ENCODE measurements around the gene ARHGDIA. TPM values are rescaled to one million over a fixed set of nuclear protein-coding genes. Genes with fewer than 3 reads are reported as not detected.

ARHGDIA gene
- total RNA-seq, 1 donor from 2014 or later, result 443 TPM

DNA sequence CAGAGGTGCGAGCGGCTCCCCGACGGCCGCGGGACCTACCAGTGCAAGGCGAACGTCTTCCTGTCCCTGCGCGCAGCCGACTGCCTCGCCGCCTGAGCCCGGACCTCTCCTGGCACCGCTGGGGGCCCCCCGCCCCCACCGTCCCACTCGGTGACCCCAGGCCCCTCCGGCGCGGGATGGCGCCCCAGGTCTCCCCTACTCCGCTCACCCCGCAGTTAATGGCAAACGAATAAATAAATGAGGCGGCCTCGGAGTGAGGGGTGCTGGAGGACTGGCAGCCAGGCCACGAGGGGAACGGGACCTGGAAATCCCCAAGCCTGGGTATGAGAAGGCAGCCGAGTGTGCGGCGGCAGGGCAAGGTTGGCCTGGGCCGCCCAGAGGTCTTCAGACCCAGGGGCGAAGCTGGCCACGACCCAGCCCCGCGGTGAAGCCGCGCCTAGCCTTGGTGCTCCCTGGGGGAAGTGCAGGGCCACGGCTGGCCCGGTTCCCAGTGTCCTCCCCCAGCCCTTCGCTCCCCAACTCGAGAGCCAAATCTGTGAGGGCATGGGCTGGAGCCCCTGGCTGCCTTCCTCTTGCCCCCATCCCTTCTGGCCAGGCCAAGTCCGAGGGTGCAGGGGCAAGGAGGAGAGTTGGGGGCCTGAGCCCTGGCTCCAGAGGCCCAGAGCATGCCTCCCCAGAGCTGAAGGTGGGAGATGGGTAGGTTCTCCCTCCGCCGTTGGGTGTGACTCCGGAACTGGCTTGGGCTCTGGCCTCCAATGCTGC lies 31.7 kb upstream of the ARHGDIA start:
- TF ChIP-seq, protein P1, sequence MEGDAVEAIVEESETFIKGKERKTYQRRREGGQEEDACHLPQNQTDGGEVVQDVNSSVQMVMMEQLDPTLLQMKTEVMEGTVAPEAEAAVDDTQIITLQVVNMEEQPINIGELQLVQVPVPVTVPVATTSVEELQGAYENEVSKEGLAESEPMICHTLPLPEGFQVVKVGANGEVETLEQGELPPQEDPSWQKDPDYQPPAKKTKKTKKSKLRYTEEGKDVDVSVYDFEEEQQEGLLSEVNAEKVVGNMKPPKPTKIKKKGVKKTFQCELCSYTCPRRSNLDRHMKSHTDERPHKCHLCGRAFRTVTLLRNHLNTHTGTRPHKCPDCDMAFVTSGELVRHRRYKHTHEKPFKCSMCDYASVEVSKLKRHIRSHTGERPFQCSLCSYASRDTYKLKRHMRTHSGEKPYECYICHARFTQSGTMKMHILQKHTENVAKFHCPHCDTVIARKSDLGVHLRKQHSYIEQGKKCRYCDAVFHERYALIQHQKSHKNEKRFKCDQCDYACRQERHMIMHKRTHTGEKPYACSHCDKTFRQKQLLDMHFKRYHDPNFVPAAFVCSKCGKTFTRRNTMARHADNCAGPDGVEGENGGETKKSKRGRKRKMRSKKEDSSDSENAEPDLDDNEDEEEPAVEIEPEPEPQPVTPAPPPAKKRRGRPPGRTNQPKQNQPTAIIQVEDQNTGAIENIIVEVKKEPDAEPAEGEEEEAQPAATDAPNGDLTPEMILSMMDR (IDR thresholded peaks at IDR 0.05; ENCODE audit: unreplicated experiment), result no peak
- no peak for DNase-seq (ENCODE audit: low spot score)
- Mint-ChIP-seq H3K27me3 (ENCODE audit: unreplicated experiment) (peaks cover 14% of the 10 kb centered on the region), H3K9me3 (ENCODE audit: unreplicated experiment) (no peaks in the 10 kb centered on the region), H3K4me1 (ENCODE audit: unreplicated experiment) (no peaks in the 10 kb centered on the region), H3K36me3 (ENCODE audit: low read depth, unreplicated experiment) (peaks cover 15% of the 10 kb centered on the region), H3K4me3 (ENCODE audit: unreplicated experiment) (no peak overlapping the region), H3K27ac (ENCODE audit: unreplicated experiment) (no peak overlapping the region)

DNA sequence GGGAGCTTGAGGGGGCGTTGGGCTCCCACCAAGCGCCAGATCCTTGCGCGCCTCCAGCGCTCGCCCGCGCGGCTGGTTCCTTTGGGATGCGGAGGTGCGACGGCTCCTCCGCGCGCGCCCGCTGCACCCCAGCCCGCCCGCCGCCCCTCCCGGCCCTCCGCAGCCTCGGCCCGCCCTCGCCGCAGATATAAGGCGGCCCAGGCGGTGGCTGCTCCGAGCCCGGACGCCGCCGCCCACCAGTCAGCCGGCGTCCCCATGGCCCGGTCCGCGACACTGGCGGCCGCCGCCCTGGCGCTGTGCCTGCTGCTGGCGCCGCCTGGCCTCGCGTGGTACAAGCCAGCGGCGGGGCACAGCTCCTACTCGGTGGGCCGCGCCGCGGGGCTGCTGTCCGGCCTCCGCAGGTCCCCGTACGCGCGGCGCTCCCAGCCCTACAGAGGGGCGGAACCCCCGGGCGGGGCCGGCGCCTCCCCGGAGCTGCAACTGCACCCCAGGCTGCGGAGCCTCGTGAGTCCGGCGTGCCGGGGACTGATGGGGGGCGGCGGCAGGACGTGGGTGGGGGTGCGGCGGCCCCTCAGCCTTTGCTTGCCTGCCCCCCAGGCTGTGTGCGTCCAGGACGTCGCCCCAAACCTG lies 31.0 kb upstream of the ARHGDIA start, which contains the start of gene NPB:
Gene NPB, plus strand, starts transcription at position 216 of the 630 bp plus-strand sequence. Its CDS starts 40 bp downstream, at position 256.
- H3K4me3 Mint-ChIP-seq (ENCODE audit: unreplicated experiment), result no peak within 1 kb of the TSS
- H3K9me3 Mint-ChIP-seq (ENCODE audit: unreplicated experiment), result no peaks in the 10 kb centered on the region
- H3K27me3 Mint-ChIP-seq (ENCODE audit: unreplicated experiment), result peaks cover 14% of the 10 kb centered on the region
- DNase-seq (ENCODE audit: low spot score), result no peak
- no peaks in the 10 kb centered on the region for H3K4me1 Mint-ChIP-seq (ENCODE audit: unreplicated experiment)
- H3K27ac Mint-ChIP-seq (ENCODE audit: unreplicated experiment), result no peak within 1 kb of the TSS
- H3K36me3 Mint-ChIP-seq (ENCODE audit: low read depth, unreplicated experiment), result peaks cover 16% of the 10 kb centered on the region
- TF ChIP-seq, protein P1 (IDR thresholded peaks at IDR 0.05; ENCODE audit: unreplicated experiment), result no peak

DNA sequence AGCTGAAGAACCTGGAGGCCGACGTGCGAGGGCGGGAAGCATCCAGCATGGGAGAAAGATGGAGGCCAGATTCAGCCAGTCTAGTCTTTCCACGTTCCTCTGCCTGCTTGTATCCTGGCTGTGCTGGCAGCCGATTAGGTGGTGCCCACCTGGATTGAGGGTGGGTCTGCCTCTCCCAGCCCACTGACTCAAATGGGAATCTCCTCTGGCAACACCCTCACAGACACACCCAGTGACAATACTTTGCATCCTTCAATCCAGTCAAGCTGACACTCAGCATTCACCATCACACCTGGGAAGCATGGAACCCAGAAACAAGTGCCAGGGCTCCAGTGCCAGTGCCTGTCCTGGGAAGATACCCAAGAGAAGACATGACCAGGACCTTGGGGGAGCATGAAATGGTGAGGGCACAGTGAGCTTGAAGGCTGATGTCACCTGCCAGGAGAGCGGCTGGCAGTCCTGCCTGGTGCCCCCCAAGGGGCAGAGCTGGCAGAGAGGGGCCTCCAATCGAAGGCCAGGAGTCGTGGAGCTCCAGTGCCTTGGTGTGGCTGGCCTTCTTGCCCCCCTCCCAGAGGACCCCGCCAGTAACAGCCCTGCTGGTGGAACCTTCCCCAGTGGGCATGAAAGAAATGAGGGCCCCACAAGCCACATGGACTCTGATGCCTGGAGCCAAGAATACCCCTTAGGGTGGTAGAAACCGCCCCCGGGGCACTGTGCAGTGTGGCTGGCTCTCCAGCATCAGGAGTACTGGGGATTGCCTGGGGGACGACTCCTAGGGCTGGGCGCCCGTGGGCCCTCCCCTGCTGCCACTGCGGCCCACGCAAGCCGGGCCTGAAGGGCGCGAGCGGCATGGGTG lies 30.3 kb upstream of the ARHGDIA start:
- no peaks in the 10 kb centered on the region for H3K9me3 Mint-ChIP-seq (ENCODE audit: unreplicated experiment)
- H3K27me3 Mint-ChIP-seq (ENCODE audit: unreplicated experiment), result peaks cover 14% of the 10 kb centered on the region
- no peak overlapping the region for H3K27ac Mint-ChIP-seq (ENCODE audit: unreplicated experiment)
- peaks cover 16% of the 10 kb centered on the region for H3K36me3 Mint-ChIP-seq (ENCODE audit: low read depth, unreplicated experiment)
- no peaks in the 10 kb centered on the region for H3K4me1 Mint-ChIP-seq (ENCODE audit: unreplicated experiment)
- no peak for DNase-seq (ENCODE audit: low spot score)
- TF ChIP-seq, protein P1 (IDR thresholded peaks at IDR 0.05; ENCODE audit: unreplicated experiment), result no peak
- no peak overlapping the region for H3K4me3 Mint-ChIP-seq (ENCODE audit: unreplicated experiment)

DNA sequence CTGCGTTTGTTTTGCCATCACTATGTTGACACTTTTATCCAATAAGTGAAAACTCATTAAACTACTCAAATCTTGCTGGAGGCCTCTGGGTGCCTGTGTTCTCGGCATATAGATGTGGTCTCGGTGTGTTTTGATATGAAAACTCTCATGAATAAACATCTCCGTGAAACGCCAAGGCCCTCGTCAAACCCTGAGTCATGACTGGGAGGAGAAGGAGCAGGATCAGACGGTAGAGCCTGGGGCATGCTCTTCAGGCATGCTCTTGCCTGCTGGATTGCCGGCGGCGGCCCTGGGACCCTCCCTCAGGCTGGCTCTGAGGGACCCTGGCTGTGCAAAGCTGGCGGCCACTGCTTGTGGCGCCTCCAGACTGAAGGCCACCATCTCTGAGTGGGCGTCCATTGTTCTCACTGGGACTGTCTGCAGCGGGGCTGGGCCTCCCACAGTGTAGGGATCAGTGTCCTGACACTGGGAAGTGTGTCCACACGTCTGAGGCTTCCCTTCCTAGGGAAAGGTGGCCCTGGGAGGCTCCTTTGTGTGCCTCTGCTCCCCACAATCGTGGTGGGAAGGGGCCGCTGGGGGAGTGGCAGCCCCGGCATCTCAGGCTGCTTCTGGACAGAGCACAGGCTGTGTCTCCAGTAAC lies 29.2 kb upstream of the ARHGDIA start:
- Mint-ChIP-seq H3K9me3 (ENCODE audit: unreplicated experiment) (no peaks in the 10 kb centered on the region), H3K4me3 (ENCODE audit: unreplicated experiment) (peak overlapping the region; percentile 74), H3K36me3 (ENCODE audit: low read depth, unreplicated experiment) (peaks cover 18% of the 10 kb centered on the region), H3K27me3 (ENCODE audit: unreplicated experiment) (peaks cover 14% of the 10 kb centered on the region), H3K4me1 (ENCODE audit: unreplicated experiment) (no peaks in the 10 kb centered on the region), H3K27ac (ENCODE audit: unreplicated experiment) (no peak overlapping the region)
- TF ChIP-seq, protein P1 (IDR thresholded peaks at IDR 0.05; ENCODE audit: unreplicated experiment), result no peak
- DNase-seq (ENCODE audit: low spot score), result no peak

Data from endothelial cell (in vitro differentiated cells).